Neuronal stem cell (in vitro differentiated cells): ENCODE results near the gene SMAD6.

ENCODE experiments used
- DNase-seq: peaks from one replicate; pipeline ENCODE4 v3.0.0-alpha.2; 2013; ENCODE audit warnings: low spot score
- H2AFZ ChIP-seq: one replicate; pipeline ENCODE4 v1.6.1; 2013; ENCODE audit warnings: mild to moderate bottlenecking, low read length, inconsistent platforms
- H2AK5ac ChIP-seq: 2 replicates; pipeline ENCODE4 v1.6.1; 2013; ENCODE audit warnings: low read depth, mild to moderate bottlenecking, inconsistent platforms, low read length, moderate library complexity, mixed read lengths
- H2BK120ac ChIP-seq: 2 replicates; pipeline ENCODE4 v1.6.1; 2013; ENCODE audit warnings: low read depth, mild to moderate bottlenecking, inconsistent platforms, low read length, moderate library complexity, mixed read lengths
- H2BK12ac ChIP-seq: one replicate; pipeline ENCODE4 v1.6.1; 2013; ENCODE audit warnings: low read length, inconsistent platforms
- H2BK15ac ChIP-seq: 2 replicates; pipeline ENCODE4 v1.6.1; 2013; ENCODE audit warnings: mild to moderate bottlenecking, low read length, inconsistent platforms, mixed read lengths
- H2BK5ac ChIP-seq: one replicate; pipeline ENCODE4 v1.6.1; 2013; ENCODE audit warnings: inconsistent platforms, mild to moderate bottlenecking, low read length, moderate library complexity
- H3K14ac ChIP-seq: one replicate; pipeline ENCODE4 v1.6.1; 2013; ENCODE audit warnings: low read length, inconsistent platforms
- H3K18ac ChIP-seq: 2 replicates; pipeline ENCODE4 v1.6.1; 2013; ENCODE audit warnings: low read length, inconsistent platforms
- H3K23ac ChIP-seq: 2 replicates; pipeline ENCODE4 v1.6.1; 2013; ENCODE audit warnings: low read depth, mild to moderate bottlenecking, mixed read lengths, low read length, inconsistent platforms; ENCODE audit not compliant: poor library complexity
- H3K27ac ChIP-seq: replicated peaks from 3 replicates; pipeline ENCODE4 v1.5.1; 2013; ENCODE audit warnings: low read length, inconsistent platforms
- H3K27me3 ChIP-seq, 3 experiments: 2 replicates each; pipeline ENCODE4 v1.6.1; 2013; ENCODE audit warnings: low read length in 3 of 3, mild to moderate bottlenecking in 2 of 3, inconsistent platforms in 1 of 3, low read depth in 1 of 3, mixed read lengths in 1 of 3, moderate library complexity in 1 of 3; ENCODE audit not compliant: control insufficient read depth in 3 of 3, insufficient read depth in 3 of 3
- H3K36me3 ChIP-seq, 2 donors: replicated peaks in 1 of 2; 2 replicates each; pipeline ENCODE4 v1.6.1; 2013; ENCODE audit warnings: low read length in 2 of 2; ENCODE audit not compliant: control insufficient read depth in 2 of 2, insufficient read depth in 2 of 2
- H3K4ac ChIP-seq: 2 replicates; pipeline ENCODE4 v1.6.1; 2013; ENCODE audit warnings: inconsistent platforms, mild to moderate bottlenecking, low read length, moderate library complexity
- H3K4me1 ChIP-seq, 2 donors: 1 replicate in 1 of 2; 2 replicates in 1 of 2; pipeline ENCODE4 v1.6.1; 2013; ENCODE audit warnings: low read length in 2 of 2, low read depth in 1 of 2; ENCODE audit not compliant: control insufficient read depth in 2 of 2, insufficient read depth in 1 of 2
- H3K4me2 ChIP-seq: one replicate; pipeline ENCODE4 v1.6.1; 2013; ENCODE audit warnings: mild to moderate bottlenecking, low read length, inconsistent platforms; ENCODE audit not compliant: insufficient read depth, poor library complexity, severe bottlenecking
- H3K4me3 ChIP-seq, 2 donors: 2 replicates each; pipeline ENCODE4 v1.5.1; 2013; ENCODE audit warnings: low read length in 2 of 2, mild to moderate bottlenecking in 2 of 2, inconsistent platforms in 1 of 2, moderate library complexity in 1 of 2
- H3K79me1 ChIP-seq: one replicate; pipeline ENCODE4 v1.6.1; 2013; ENCODE audit warnings: low read depth, mild to moderate bottlenecking, inconsistent platforms, low read length, moderate library complexity
- H3K9ac ChIP-seq: one replicate; pipeline ENCODE4 v1.6.1; 2013; ENCODE audit warnings: mild to moderate bottlenecking, low read depth, low read length, inconsistent platforms; ENCODE audit not compliant: poor library complexity
- H3K9me3 ChIP-seq, 2 donors: replicated peaks in 1 of 2; 2 replicates each; pipeline versions ENCODE3 to v1.6.1; 2013; ENCODE audit warnings: low read length in 2 of 2, mild to moderate bottlenecking in 2 of 2, inconsistent platforms in 1 of 2, low read depth in 1 of 2, mixed read lengths in 1 of 2, moderate library complexity in 1 of 2; ENCODE audit not compliant: control insufficient read depth in 2 of 2, insufficient read depth in 1 of 2
- H4K8ac ChIP-seq: one replicate; pipeline ENCODE4 v1.6.1; 2013; ENCODE audit warnings: low read depth, mild to moderate bottlenecking, inconsistent platforms, low read length, moderate library complexity
- H4K91ac ChIP-seq: one replicate; pipeline ENCODE4 v1.6.1; 2013; ENCODE audit warnings: low read length, low read depth, mild to moderate bottlenecking, inconsistent platforms; ENCODE audit not compliant: poor library complexity
- WGBS, 2 donors: extraction: QIAGEN DNeasy Blood & Tissue Kit; methylation state at CpG; one replicate each; pipeline ENCODE4 v1.1.7; 2013; ENCODE audit warnings: missing lambda C conversion rate in 2 of 2, mixed read lengths in 1 of 2; ENCODE audit not compliant: insufficient read length in 2 of 2, insufficient replicate concordance in 1 of 2; ENCODE audit errors: extremely low coverage in 2 of 2; 5-methylcytosine and 5-hydroxymethylcytosine counted together

The SMAD6 gene

GRCh38 chr15:66734961-66735908 is 33.2 kb downstream of the SMAD6 start:
- H3K36me3 ChIP-seq, result no peaks in the 10 kb centered on the region
- peaks cover 5 to 6% of the 10 kb centered on the region in 2 donors for H3K4me1 ChIP-seq
- no peaks in the 10 kb centered on the region for H3K9me3 ChIP-seq
- H4K91ac ChIP-seq, result no peak overlapping the region
- no peak overlapping the region for H4K8ac ChIP-seq
- H3K14ac ChIP-seq, result no peak overlapping the region
- WGBS, 2 donors, result no CpG with 5 or more reads among the region's 10 CpGs
- peak overlapping the region in 1 of 2 donors; percentile 5 for H3K4me3 ChIP-seq
- H2BK120ac ChIP-seq, result no peak overlapping the region
- no peaks in the 10 kb centered on the region for H3K79me1 ChIP-seq
- no peak overlapping the region for H2BK15ac ChIP-seq
- no peak overlapping the region for H3K23ac ChIP-seq
- H3K27ac ChIP-seq, result no peak overlapping the region
- H2BK12ac ChIP-seq, result peak overlapping the region; percentile 23
- no peaks in the 10 kb centered on the region for H3K27me3 ChIP-seq
- peak overlapping the region; percentile 40 for H3K18ac ChIP-seq
- H2AK5ac ChIP-seq, result peak overlapping the region; percentile 73
- H3K4me2 ChIP-seq, result no peak overlapping the region
- no peak overlapping the region for H2BK5ac ChIP-seq
- no peak overlapping the region for H3K4ac ChIP-seq
- no peak for DNase-seq
- H3K9ac ChIP-seq, result no peak overlapping the region
- no peak overlapping the region for H2AFZ ChIP-seq

- Histone ChIP-seq H3K23ac (no peak overlapping the region), H3K27me3 (no peaks in the 10 kb centered on the region), H3K14ac (no peak overlapping the region), H3K18ac (no peak overlapping the region), H3K4me2 (no peak overlapping the region), H3K4me1 (peaks cover 5% of the 10 kb centered on the region in 2 donors), H2BK5ac (no peak overlapping the region), H4K91ac (no peak overlapping the region), H2BK120ac (no peak overlapping the region), H3K4me3 (no peak overlapping the region), H3K27ac (no peak overlapping the region), H2BK12ac (no peak overlapping the region), H3K4ac (no peak overlapping the region), H3K79me1 (no peaks in the 10 kb centered on the region), H3K36me3 (no peaks in the 10 kb centered on the region), H2AK5ac (no peak overlapping the region), H3K9me3 (no peaks in the 10 kb centered on the region), H3K9ac (no peak overlapping the region), H2AFZ (no peak overlapping the region), H4K8ac (no peak overlapping the region), H2BK15ac (no peak overlapping the region)
- WGBS, 2 donors, result no CpG with 5 or more reads among the region's 9 CpGs
- no peak for DNase-seq
These were observed 33.9 kb downstream of the SMAD6 start for GRCh38 chr15:66735909-66736305.

- Histone ChIP-seq H3K36me3 (no peaks in the 10 kb centered on the region), H3K9me3 (no peaks in the 10 kb centered on the region), H3K27ac (no peak overlapping the region), H4K8ac (no peak overlapping the region), H2BK120ac (no peak overlapping the region), H3K27me3 (no peaks in the 10 kb centered on the region), H2BK5ac (no peak overlapping the region), H3K14ac (peak overlapping the region; percentile 1), H3K23ac (no peak overlapping the region), H2AFZ (no peak overlapping the region), H3K4me2 (no peak overlapping the region), H3K4me1 (peaks cover 5% of the 10 kb centered on the region in 2 donors), H3K4ac (no peak overlapping the region), H2BK12ac (no peak overlapping the region), H3K9ac (no peak overlapping the region), H2AK5ac (no peak overlapping the region), H4K91ac (no peak overlapping the region), H3K79me1 (no peaks in the 10 kb centered on the region), H3K18ac (no peak overlapping the region), H2BK15ac (no peak overlapping the region), H3K4me3 (peak overlapping the region in 1 of 2 donors; percentile 28)
- whole genome bisulfite sequencing, 2 donors, result no CpG with 5 or more reads among the region's 11 CpGs
- no peak for DNase-seq
These were observed 35.4 kb downstream of the SMAD6 start for GRCh38 chr15:66737243-66738010.

GRCh38 chr15:66738116-66738515 is 36.1 kb downstream of the SMAD6 start:
- no peak overlapping the region for H2AFZ ChIP-seq
- peaks cover 5% of the 10 kb centered on the region in 2 donors for H3K4me1 ChIP-seq
- H2BK15ac ChIP-seq, result no peak overlapping the region
- H4K91ac ChIP-seq, result no peak overlapping the region
- no peak overlapping the region for H3K4me3 ChIP-seq
- DNase-seq, result no peak
- no peak overlapping the region for H3K23ac ChIP-seq
- no peak overlapping the region for H3K27ac ChIP-seq
- no CpG with 5 or more reads among the region's 10 CpGs for WGBS, 2 donors
- no peak overlapping the region for H4K8ac ChIP-seq
- H3K36me3 ChIP-seq, result no peaks in the 10 kb centered on the region
- no peak overlapping the region for H2BK5ac ChIP-seq
- no peak overlapping the region for H3K18ac ChIP-seq
- no peaks in the 10 kb centered on the region for H3K9me3 ChIP-seq
- no peak overlapping the region for H2AK5ac ChIP-seq
- H3K9ac ChIP-seq, result no peak overlapping the region
- H2BK120ac ChIP-seq, result no peak overlapping the region
- no peak overlapping the region for H3K14ac ChIP-seq
- no peaks in the 10 kb centered on the region for H3K27me3 ChIP-seq
- no peaks in the 10 kb centered on the region for H3K79me1 ChIP-seq
- H2BK12ac ChIP-seq, result no peak overlapping the region
- no peak overlapping the region for H3K4me2 ChIP-seq
- no peak overlapping the region for H3K4ac ChIP-seq
